K562 (cell line): ENCODE data around the gene NCMAP. TPM values are rescaled to one million over a fixed set of nuclear protein-coding genes. Genes with fewer than 3 reads are reported as not detected.

Source experiments
- BRD4 ChIP-seq: fragments of 200-600 bp; sonication (generic); IDR thresholded peaks from 2 replicates; pipeline ENCODE4 v1.6.1; 2017; ENCODE audit warnings: inconsistent platforms
- CHD7 ChIP-seq: fragments of 200-600 bp; sonication (generic); IDR thresholded peaks from one replicate; pipeline ENCODE4 v1.6.1; 2012; ENCODE audit warnings: mild to moderate bottlenecking, low read depth, low read length, inconsistent platforms
- polyA plus RNA-seq, 8 experiments: library from polyadenylated mRNA; depleted of rRNA in 4 of 8; stranded (reverse) in 5 of 8; unstranded in 3 of 8; fragments of >200 nt; fragmentation: Nextera tagmentation in 2 of 8; fragmentation: Illumina TruSeq in 1 of 8; extraction: Ambion mirVana in 2 of 8; extraction: Trizol in 1 of 8; gene quantifications; 2 replicates each; pipeline versions ENCODE4 v1.2.1 to v1.2.3, GENCODE V29; 2011 to 2014; ENCODE audit warnings: inconsistent platforms in 1 of 8, missing spikeins in 1 of 8
- total RNA-seq, 7 experiments: library from RNA; depleted of rRNA in 6 of 7; stranded (reverse); fragments of >200 nt in 6 of 7; fragmentation: Illumina TruSeq in 2 of 7; extraction: Trizol in 2 of 7; gene quantifications; 2 replicates each; pipeline versions ENCODE4 v1.2.1 to v1.2.3, GENCODE V29; 2011 to 2021; ENCODE audit warnings: low replicate concordance in 1 of 7

NCMAP gene
- total and polyA plus RNA-seq, 9 of the 15 experiments (the other 6 are each of a cell fraction or from before 2014, with no cell fraction given), result 0.03 TPM; not detected in 8

DNA sequence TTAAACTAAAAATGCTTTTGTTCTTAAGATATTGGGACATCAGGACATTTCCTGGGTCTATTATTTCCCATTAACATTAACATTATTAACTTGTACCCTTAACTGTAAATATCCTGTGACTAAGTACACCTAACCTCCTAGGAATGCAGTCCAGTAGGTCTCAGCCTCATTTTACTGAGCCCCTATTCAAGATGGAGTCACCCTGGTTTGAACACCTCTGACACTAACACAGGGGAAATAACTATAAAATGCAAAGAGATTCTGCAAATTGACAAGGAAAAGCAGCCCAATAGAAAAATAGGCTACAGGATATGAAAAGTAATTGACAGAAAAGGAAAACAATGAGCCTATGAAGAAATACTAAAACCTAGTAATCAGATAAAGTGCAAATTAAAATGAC, 11.6 kb upstream of the NCMAP start (continued):
- TF ChIP-seq CHD7, result no peak
- TF ChIP-seq BRD4, result no peak
- TF ChIP-seq, all 486 proteins: peak for 0
